RWPE2 (cell line): ENCODE data around the gene PNPO.
A peak's percentile ranks its signal among the peaks of the same experiment; 100 is the strongest.
"Not testable (repeated sequence)": the region's sequence is repeated elsewhere in the genome, so short reads cannot be mapped to it uniquely, and the experiment has no call there.

Experiments
- ATAC-seq: fragments of 200-7000 bp; cut with Tn5 transposase; 3 replicates; pipeline ENCODE4 v1.9.1; 2021; ENCODE audit warnings: low read depth
- DNase-seq: peaks from one replicate; pipeline ENCODE4 v3.0.0-alpha.2; 2020; ENCODE audit warnings: low spot score
- H3K27ac ChIP-seq: fragments of 450-650 bp; 2 replicates; pipeline ENCODE4 v1.5.1; 2017; ENCODE audit warnings: mild to moderate bottlenecking; ENCODE audit not compliant: poor library complexity, severe bottlenecking
- H3K27me3 ChIP-seq: fragments of 250-450 bp; sonication (Bioruptor Pico); 2 replicates; pipeline ENCODE4 v1.5.1; 2021; ENCODE audit warnings: mild to moderate bottlenecking, moderate library complexity; ENCODE audit not compliant: insufficient read depth, poor library complexity, severe bottlenecking
- H3K36me3 ChIP-seq: fragments of 250-450 bp; sonication (Bioruptor Pico); 2 replicates; pipeline ENCODE4 v1.5.1; 2020; ENCODE audit warnings: low read depth, mild to moderate bottlenecking, moderate library complexity
- H3K4me1 ChIP-seq: fragments of 250-450 bp; sonication (Bioruptor Pico); 2 replicates; pipeline ENCODE4 v1.5.1; 2021; ENCODE audit warnings: mild to moderate bottlenecking, moderate library complexity; ENCODE audit not compliant: insufficient read depth, poor library complexity, severe bottlenecking
- H3K4me3 ChIP-seq: fragments of 250-450 bp; sonication (Bioruptor Pico); 2 replicates; pipeline ENCODE4 v1.5.1; 2021; ENCODE audit warnings: mild to moderate bottlenecking, moderate library complexity; ENCODE audit not compliant: severe bottlenecking
- H3K9me3 ChIP-seq: fragments of 250-450 bp; sonication (Bioruptor Pico); 2 replicates; pipeline ENCODE4 v1.5.1; 2021; ENCODE audit warnings: mild to moderate bottlenecking, moderate library complexity; ENCODE audit not compliant: severe bottlenecking
- TF ChIP-seq, protein P1 (sequence below): fragments of 450-650 bp; IDR thresholded peaks from one replicate; pipeline ENCODE4 v1.5.1; 2017; ENCODE audit warnings: mild to moderate bottlenecking, moderate library complexity; ENCODE audit not compliant: poor library complexity, severe bottlenecking

Gene PNPO

GRCh38 chr17:47982645-47983390, 41.4 kb downstream of the PNPO start:
- no peaks in the 10 kb centered on the region for H3K9me3 ChIP-seq
- DNase-seq, result no peak
- no peak overlapping the region for H3K4me3 ChIP-seq
- H3K27ac ChIP-seq, result no peak overlapping the region
- TF ChIP-seq, protein P1, sequence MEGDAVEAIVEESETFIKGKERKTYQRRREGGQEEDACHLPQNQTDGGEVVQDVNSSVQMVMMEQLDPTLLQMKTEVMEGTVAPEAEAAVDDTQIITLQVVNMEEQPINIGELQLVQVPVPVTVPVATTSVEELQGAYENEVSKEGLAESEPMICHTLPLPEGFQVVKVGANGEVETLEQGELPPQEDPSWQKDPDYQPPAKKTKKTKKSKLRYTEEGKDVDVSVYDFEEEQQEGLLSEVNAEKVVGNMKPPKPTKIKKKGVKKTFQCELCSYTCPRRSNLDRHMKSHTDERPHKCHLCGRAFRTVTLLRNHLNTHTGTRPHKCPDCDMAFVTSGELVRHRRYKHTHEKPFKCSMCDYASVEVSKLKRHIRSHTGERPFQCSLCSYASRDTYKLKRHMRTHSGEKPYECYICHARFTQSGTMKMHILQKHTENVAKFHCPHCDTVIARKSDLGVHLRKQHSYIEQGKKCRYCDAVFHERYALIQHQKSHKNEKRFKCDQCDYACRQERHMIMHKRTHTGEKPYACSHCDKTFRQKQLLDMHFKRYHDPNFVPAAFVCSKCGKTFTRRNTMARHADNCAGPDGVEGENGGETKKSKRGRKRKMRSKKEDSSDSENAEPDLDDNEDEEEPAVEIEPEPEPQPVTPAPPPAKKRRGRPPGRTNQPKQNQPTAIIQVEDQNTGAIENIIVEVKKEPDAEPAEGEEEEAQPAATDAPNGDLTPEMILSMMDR, result no peak
- H3K27me3 ChIP-seq, result no peaks in the 10 kb centered on the region
- H3K4me1 ChIP-seq, result no peaks in the 10 kb centered on the region
- peaks cover 59% of the 10 kb centered on the region for H3K36me3 ChIP-seq
- no peak for ATAC-seq

- peak; percentile 34; the same call in 2 of the 3 replicates for ATAC-seq
- no peaks in the 10 kb centered on the region for H3K4me1 ChIP-seq
- TF ChIP-seq, protein P1, result no peak
Observed at GRCh38 chr17:47983492-47984223, 42.3 kb downstream of the PNPO start.

GRCh38 chr17:47986520-47986919, 45.1 kb downstream of the PNPO start:
- Histone ChIP-seq H3K27ac (no peak overlapping the region), H3K4me1 (no peaks in the 10 kb centered on the region)
- TF ChIP-seq, protein P1, result no peak

More at GRCh38 chr17:47983492-47984223, 42.3 kb downstream of the PNPO start:
- Histone ChIP-seq H3K36me3 (peaks cover 50% of the 10 kb centered on the region), H3K4me3 (no peak overlapping the region), H3K27ac (no peak overlapping the region), H3K9me3 (no peaks in the 10 kb centered on the region), H3K27me3 (no peaks in the 10 kb centered on the region)
- DNase-seq, result no peak

GRCh38 chr17:47987240-47987835, 46.0 kb downstream of the PNPO start:
- H3K27ac ChIP-seq, result no peak overlapping the region
- DNase-seq, result no peak

More at GRCh38 chr17:47986520-47986919, 45.1 kb downstream of the PNPO start:
- no peak overlapping the region for H3K4me3 ChIP-seq
- peaks cover 22% of the 10 kb centered on the region for H3K36me3 ChIP-seq
- DNase-seq, result no peak
- no peaks in the 10 kb centered on the region for H3K27me3 ChIP-seq
- ATAC-seq, result no peak
- no peaks in the 10 kb centered on the region for H3K9me3 ChIP-seq

DNA sequence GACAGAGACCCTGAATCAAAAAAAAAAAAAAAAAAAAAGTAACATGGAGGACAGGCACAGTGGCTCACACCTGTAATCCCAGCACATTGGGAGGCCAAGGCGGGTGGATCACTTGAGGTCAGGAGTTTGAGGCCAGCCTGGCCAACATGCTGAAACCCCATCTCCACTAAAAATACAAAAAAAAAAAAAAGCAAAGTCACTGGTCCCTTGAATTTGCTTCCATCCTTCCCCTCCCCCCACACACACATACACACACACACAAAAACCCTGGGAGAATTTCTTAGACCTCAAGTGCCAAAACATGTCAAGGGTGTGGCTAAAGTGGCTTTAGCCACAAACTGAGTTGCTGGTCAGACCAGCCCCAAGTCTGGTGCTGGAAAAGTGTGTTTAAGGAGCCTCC, 47.1 kb downstream of the PNPO start:
- not testable (repeated sequence) for H3K4me1 ChIP-seq, ATAC-seq, DNase-seq, H3K27ac ChIP-seq, H3K9me3 ChIP-seq, H3K27me3 ChIP-seq, H3K4me3 ChIP-seq
- H3K36me3 ChIP-seq, result peaks cover 10% of the 10 kb centered on the region; the same call in 1 of the 2 replicates

More at GRCh38 chr17:47987240-47987835, 46.0 kb downstream of the PNPO start:
- TF ChIP-seq, protein P1, result no peak
- Histone ChIP-seq H3K4me1 (no peaks in the 10 kb centered on the region), H3K9me3 (no peaks in the 10 kb centered on the region), H3K4me3 (no peak overlapping the region), H3K27me3 (no peaks in the 10 kb centered on the region), H3K36me3 (peaks cover 13% of the 10 kb centered on the region)
- ATAC-seq, result no peak
